Ovary (tissue), 3 donors: Measurements from ENCODE around the gene STT3B.

ENCODE experiments used
- CTCF ChIP-seq, 3 donors: fragments of 450-650 bp in 2 of 3; fragments of 200-600 bp in 1 of 3; IDR thresholded peaks; one replicate each; pipeline versions ENCODE4 v1.5.1 to v1.8.0; 2016 to 2022; ENCODE audit warnings: antibody characterized with exemption in 3 of 3, mild to moderate bottlenecking in 1 of 3
- EP300 ChIP-seq: sonication (generic); formaldehyde crosslinking; IDR thresholded peaks from one replicate; pipeline ENCODE4 v1.6.1; 2017; ENCODE audit warnings: antibody characterized with exemption
- POLR2A ChIP-seq: fragments of 450-650 bp; IDR thresholded peaks from one replicate; pipeline ENCODE4 v1.6.1; 2017; ENCODE audit warnings: antibody characterized with exemption, mild to moderate bottlenecking, moderate library complexity
- donor health status: DM: no; HTN: no; CAD: no.

GRCh38 chr3:31516757-31517156 is 16.0 kb upstream of the STT3B start:
- TF ChIP-seq CTCF (IDR thresholded peaks at IDR 0.05) (no peak), EP300 (no peak), POLR2A (no peak)
